ENCODE results near the gene CEP152.
A peak's percentile ranks its signal among the peaks of the same experiment; 100 is the strongest.

The CEP152 gene

DNA sequence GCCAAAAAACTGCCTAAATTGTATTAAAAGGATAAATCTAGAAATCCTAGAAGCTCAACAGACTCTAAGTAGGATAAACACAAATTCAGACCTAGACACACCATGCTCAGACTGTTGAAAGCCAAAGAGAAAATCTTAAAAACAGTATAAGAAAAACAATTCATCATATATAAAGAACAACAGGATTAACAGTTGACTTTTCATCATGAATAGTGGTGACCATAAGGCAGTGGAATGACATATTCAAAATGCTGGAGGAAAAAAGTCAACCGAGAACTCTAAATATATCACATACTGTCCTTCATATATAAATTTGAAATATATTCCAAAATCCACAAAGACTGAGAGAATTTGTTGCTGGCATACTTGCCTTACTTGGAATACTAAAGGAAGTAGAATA, 77.3 kb downstream of the CEP152 start:
- TF ChIP-seq EZH2phosphoT487 (IDR thresholded peaks at IDR 0.05; ENCODE audit: low read depth), result no peak
- TF ChIP-seq, protein P1, sequence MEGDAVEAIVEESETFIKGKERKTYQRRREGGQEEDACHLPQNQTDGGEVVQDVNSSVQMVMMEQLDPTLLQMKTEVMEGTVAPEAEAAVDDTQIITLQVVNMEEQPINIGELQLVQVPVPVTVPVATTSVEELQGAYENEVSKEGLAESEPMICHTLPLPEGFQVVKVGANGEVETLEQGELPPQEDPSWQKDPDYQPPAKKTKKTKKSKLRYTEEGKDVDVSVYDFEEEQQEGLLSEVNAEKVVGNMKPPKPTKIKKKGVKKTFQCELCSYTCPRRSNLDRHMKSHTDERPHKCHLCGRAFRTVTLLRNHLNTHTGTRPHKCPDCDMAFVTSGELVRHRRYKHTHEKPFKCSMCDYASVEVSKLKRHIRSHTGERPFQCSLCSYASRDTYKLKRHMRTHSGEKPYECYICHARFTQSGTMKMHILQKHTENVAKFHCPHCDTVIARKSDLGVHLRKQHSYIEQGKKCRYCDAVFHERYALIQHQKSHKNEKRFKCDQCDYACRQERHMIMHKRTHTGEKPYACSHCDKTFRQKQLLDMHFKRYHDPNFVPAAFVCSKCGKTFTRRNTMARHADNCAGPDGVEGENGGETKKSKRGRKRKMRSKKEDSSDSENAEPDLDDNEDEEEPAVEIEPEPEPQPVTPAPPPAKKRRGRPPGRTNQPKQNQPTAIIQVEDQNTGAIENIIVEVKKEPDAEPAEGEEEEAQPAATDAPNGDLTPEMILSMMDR (IDR thresholded peaks at IDR 0.05; ENCODE audit: low read depth, low read length), result no peak
- Histone ChIP-seq H3K4me3 (ENCODE audit: low read length) (no peak overlapping the region), H3K27me3 (ENCODE audit: low read depth, low read length) (no peaks in the 10 kb centered on the region), H3K4me2 (ENCODE audit: low read length) (no peak overlapping the region), H3K9ac (ENCODE audit: low read length) (no peak overlapping the region), H3K36me3 (replicated peaks; ENCODE audit: low read depth, low read length) (peaks cover 41% of the 10 kb centered on the region), H3K9me3 (ENCODE audit: insufficient read depth, low read length) (peaks cover 6% of the 10 kb centered on the region; the same call in 1 of the 2 replicates), H3K79me2 (ENCODE audit: low read length) (no peaks in the 10 kb centered on the region), H3K27ac (ENCODE audit: low read length) (no peak overlapping the region), H3K4me1 (ENCODE audit: low read length) (peaks cover 11% of the 10 kb centered on the region), H4K20me1 (ENCODE audit: insufficient read depth, low read length) (no peaks in the 10 kb centered on the region), H2AFZ (ENCODE audit: low read depth, low read length) (no peak overlapping the region)

DNA sequence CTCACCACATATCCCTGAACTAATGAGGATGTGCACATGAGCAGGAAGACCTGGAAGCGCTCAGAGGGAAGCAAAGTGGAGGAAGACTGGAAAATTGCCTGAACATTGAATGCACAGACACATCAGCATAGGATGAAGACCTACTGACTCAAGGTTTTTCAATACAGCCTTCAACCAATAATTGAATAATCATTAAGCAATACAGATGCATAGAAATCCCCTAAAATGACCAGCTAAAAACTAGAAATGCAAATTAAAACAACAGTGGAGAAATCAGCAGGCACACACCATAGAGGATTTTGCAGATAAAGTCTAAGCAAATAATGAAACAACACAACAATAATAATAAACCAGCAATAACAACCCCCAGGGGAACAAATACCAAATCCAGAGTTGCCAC, 80.4 kb downstream of the CEP152 start:
- H4K20me1 ChIP-seq (ENCODE audit: insufficient read depth, low read length), result no peaks in the 10 kb centered on the region
- no peak for TF ChIP-seq EZH2phosphoT487 (IDR thresholded peaks at IDR 0.05; ENCODE audit: low read depth)
- TF ChIP-seq, protein P1 (IDR thresholded peaks at IDR 0.05; ENCODE audit: low read depth, low read length), result no peak

DNA sequence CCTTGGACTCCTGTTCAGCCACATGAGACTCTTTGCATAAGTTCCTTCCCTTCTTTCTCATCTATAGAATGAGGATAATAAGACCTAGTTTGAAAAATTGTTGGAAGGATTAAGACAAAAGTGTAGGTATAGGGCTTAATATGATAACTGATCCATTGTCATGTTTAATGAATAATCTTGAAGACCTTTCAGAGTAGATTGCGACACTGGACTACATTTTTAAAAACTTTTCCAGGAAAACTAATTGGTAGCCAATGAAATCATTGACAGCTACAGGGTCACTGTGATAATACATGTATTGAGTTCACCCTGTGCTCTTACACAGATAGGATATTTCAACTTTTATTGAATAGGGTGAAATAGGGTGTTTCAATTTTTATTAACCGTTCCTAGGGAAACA, 86.9 kb downstream of the CEP152 start:
- Histone ChIP-seq H3K27ac (ENCODE audit: low read length) (no peak overlapping the region), H3K36me3 (replicated peaks; ENCODE audit: low read depth, low read length) (peaks cover 9% of the 10 kb centered on the region), H4K20me1 (ENCODE audit: insufficient read depth, low read length) (no peaks in the 10 kb centered on the region), H3K4me3 (ENCODE audit: low read length) (no peak overlapping the region), H3K9me3 (ENCODE audit: insufficient read depth, low read length) (no peaks in the 10 kb centered on the region), H3K4me2 (ENCODE audit: low read length) (no peak overlapping the region), H2AFZ (ENCODE audit: low read depth, low read length) (no peak overlapping the region), H3K27me3 (ENCODE audit: low read depth, low read length) (no peaks in the 10 kb centered on the region), H3K4me1 (ENCODE audit: low read length) (peaks cover 9% of the 10 kb centered on the region), H3K9ac (ENCODE audit: low read length) (no peak overlapping the region), H3K79me2 (ENCODE audit: low read length) (no peaks in the 10 kb centered on the region)
- TF ChIP-seq EZH2phosphoT487 (IDR thresholded peaks at IDR 0.05; ENCODE audit: low read depth), result no peak
- TF ChIP-seq, protein P1 (IDR thresholded peaks at IDR 0.05; ENCODE audit: low read depth, low read length), result no peak

More for the DNA sequence above, 80.4 kb downstream of the CEP152 start:
- Histone ChIP-seq H2AFZ (ENCODE audit: low read depth, low read length) (no peak overlapping the region), H3K4me2 (ENCODE audit: low read length) (peak overlapping the region; percentile 3; the same call in 1 of the 2 replicates), H3K36me3 (replicated peaks; ENCODE audit: low read depth, low read length) (peaks cover 36% of the 10 kb centered on the region), H3K9ac (ENCODE audit: low read length) (no peak overlapping the region), H3K79me2 (ENCODE audit: low read length) (no peaks in the 10 kb centered on the region), H3K27ac (ENCODE audit: low read length) (no peak overlapping the region), H3K27me3 (ENCODE audit: low read depth, low read length) (no peaks in the 10 kb centered on the region), H3K9me3 (ENCODE audit: insufficient read depth, low read length) (peaks cover 6% of the 10 kb centered on the region; the same call in 1 of the 2 replicates), H3K4me1 (ENCODE audit: low read length) (peaks cover 11% of the 10 kb centered on the region), H3K4me3 (ENCODE audit: low read length) (no peak overlapping the region)

DNA sequence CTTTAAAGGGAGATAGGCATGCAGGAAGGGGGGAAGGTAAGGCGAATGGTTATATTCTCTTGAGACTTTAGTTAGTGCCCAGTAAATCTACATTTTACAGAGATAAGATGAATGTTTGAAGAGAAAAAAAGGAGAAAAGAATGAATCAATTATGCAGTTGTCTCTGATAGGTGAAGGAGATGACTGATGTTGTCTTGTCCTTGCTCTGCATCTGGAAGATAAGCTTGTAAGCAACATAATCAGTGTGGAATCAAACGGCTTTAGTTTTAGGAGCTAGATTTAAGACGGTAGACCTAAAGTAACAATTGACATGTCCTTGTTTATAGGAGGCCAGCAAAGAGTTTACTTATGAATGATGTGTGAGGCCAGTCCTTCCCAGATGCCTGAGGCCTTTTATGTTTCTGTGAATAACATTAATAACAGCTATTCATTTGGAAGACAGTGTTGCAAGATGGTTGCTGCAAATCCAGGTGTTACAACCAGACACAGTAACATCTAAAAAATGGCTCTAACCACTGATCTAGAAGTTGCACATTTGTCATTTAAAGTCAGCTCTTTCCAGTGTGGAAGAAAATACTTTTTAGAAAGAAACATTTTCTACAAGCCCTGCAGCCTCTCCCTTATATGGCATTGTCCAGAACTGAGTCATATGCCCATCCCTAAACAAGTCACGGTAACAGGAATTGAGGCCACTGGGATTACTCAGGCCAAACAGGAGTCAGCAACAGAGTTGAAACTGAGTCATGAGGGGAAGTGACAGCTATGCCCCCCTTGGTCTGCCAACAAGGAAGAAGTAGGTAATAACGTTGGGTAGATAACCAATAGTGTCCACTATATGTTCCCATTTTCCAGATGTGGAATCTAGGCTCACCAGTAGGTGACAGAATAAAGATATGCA, 87.9 kb downstream of the CEP152 start:
- peaks cover 9% of the 10 kb centered on the region for H3K4me1 ChIP-seq (ENCODE audit: low read length)
- no peak overlapping the region for H3K27ac ChIP-seq (ENCODE audit: low read length)
- no peaks in the 10 kb centered on the region for H3K9me3 ChIP-seq (ENCODE audit: insufficient read depth, low read length)
- no peak overlapping the region for H3K4me3 ChIP-seq (ENCODE audit: low read length)
- TF ChIP-seq, protein P1 (IDR thresholded peaks at IDR 0.05; ENCODE audit: low read depth, low read length), result no peak
- no peak for TF ChIP-seq EZH2phosphoT487 (IDR thresholded peaks at IDR 0.05; ENCODE audit: low read depth)
- H3K36me3 ChIP-seq (replicated peaks; ENCODE audit: low read depth, low read length), result peaks cover 4% of the 10 kb centered on the region
- H2AFZ ChIP-seq (ENCODE audit: low read depth, low read length), result no peak overlapping the region
- no peak overlapping the region for H3K4me2 ChIP-seq (ENCODE audit: low read length)
- H3K9ac ChIP-seq (ENCODE audit: low read length), result no peak overlapping the region
- H4K20me1 ChIP-seq (ENCODE audit: insufficient read depth, low read length), result no peaks in the 10 kb centered on the region
- no peaks in the 10 kb centered on the region for H3K79me2 ChIP-seq (ENCODE audit: low read length)
- H3K27me3 ChIP-seq (ENCODE audit: low read depth, low read length), result no peaks in the 10 kb centered on the region
